Transverse colon (tissue), 4 donors: ENCODE measurements around the gene FBXL16.

Experiments used
- POLR2AphosphoS5 ChIP-seq, 3 donors: sonication (generic); formaldehyde crosslinking; IDR thresholded peaks; one replicate each; pipeline ENCODE4 v1.6.1; 2016; ENCODE audit warnings: antibody characterized with exemption in 3 of 3
- TF ChIP-seq, protein P1 (sequence below), 5 experiments: fragments of 200-600 bp in 3 of 5; fragments of 450-650 bp in 2 of 5; sonication (generic) in 3 of 5; IDR thresholded peaks; 1 replicate in 2 of 5; 2 replicates in 3 of 5; pipeline ENCODE4 v1.5.1; 2016 to 2017; ENCODE audit warnings: antibody characterized with exemption in 5 of 5, inconsistent platforms in 3 of 5, mild to moderate bottlenecking in 2 of 5, moderate library complexity in 1 of 5

DNA sequence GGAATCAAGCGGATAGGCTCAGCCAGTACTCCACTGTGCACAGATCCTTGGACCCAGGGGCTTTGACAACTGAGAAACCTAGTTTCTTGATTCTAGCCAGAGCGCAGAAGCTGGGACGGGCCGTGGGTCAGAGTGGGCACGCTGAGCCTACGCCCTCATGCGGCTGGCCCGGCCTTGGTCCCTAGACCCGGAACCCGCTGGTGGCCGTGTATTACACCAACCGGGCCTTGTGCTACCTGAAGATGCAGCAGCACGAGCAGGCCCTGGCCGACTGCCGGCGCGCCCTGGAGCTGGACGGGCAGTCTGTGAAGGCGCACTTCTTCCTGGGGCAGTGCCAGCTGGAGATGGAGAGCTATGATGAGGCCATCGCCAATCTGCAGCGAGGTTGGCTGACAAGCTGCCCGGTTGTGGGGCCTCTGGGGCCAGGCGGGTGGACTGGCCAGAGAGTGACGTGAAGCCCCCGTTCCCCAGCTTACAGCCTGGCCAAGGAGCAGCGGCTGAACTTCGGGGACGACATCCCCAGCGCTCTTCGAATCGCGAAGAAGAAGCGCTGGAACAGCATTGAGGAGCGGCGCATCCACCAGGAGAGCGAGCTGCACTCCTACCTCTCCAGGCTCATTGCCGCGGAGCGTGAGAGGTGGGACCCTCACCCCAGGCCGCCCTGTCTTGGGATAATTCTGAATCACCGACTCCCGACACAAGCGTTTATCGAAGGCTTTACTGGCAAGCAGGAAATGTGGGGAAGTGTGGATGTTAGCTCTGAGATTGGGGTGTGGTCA, 24.4 kb downstream of the FBXL16 start:
- TF ChIP-seq, protein P1, sequence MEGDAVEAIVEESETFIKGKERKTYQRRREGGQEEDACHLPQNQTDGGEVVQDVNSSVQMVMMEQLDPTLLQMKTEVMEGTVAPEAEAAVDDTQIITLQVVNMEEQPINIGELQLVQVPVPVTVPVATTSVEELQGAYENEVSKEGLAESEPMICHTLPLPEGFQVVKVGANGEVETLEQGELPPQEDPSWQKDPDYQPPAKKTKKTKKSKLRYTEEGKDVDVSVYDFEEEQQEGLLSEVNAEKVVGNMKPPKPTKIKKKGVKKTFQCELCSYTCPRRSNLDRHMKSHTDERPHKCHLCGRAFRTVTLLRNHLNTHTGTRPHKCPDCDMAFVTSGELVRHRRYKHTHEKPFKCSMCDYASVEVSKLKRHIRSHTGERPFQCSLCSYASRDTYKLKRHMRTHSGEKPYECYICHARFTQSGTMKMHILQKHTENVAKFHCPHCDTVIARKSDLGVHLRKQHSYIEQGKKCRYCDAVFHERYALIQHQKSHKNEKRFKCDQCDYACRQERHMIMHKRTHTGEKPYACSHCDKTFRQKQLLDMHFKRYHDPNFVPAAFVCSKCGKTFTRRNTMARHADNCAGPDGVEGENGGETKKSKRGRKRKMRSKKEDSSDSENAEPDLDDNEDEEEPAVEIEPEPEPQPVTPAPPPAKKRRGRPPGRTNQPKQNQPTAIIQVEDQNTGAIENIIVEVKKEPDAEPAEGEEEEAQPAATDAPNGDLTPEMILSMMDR (IDR thresholded peaks at IDR 0.05) = peak in 1 of 5 experiments; percentile 8
- TF ChIP-seq POLR2AphosphoS5 (IDR thresholded peaks at IDR 0.05) = peak in 1 of 3 donors; percentile 8
